Endothelial cell of umbilical vein (primary cell): ENCODE measurements around the gene SH3RF3.

Experiments used
- POLR2A ChIP-seq: IDR thresholded peaks from 2 replicates; pipeline ENCODE4 v1.6.1; 2012; ENCODE audit warnings: low read depth, mild to moderate bottlenecking, control low read depth, low read length
- TF ChIP-seq, protein P1 (sequence below), 2 donors: IDR thresholded peaks; 1 replicate in 1 of 2; 2 replicates in 1 of 2; pipeline ENCODE4 v1.5.1; 2011; ENCODE audit warnings: low read length in 2 of 2, mild to moderate bottlenecking in 2 of 2, moderate library complexity in 2 of 2, control low read depth in 1 of 2, inconsistent platforms in 1 of 2, low read depth in 1 of 2; ENCODE audit not compliant: insufficient read depth in 1 of 2; ENCODE audit errors: extremely low read depth in 1 of 2

GRCh38 chr2:109476641-109477441 lies 347.8 kb downstream of the SH3RF3 start:
- TF ChIP-seq, protein P1, sequence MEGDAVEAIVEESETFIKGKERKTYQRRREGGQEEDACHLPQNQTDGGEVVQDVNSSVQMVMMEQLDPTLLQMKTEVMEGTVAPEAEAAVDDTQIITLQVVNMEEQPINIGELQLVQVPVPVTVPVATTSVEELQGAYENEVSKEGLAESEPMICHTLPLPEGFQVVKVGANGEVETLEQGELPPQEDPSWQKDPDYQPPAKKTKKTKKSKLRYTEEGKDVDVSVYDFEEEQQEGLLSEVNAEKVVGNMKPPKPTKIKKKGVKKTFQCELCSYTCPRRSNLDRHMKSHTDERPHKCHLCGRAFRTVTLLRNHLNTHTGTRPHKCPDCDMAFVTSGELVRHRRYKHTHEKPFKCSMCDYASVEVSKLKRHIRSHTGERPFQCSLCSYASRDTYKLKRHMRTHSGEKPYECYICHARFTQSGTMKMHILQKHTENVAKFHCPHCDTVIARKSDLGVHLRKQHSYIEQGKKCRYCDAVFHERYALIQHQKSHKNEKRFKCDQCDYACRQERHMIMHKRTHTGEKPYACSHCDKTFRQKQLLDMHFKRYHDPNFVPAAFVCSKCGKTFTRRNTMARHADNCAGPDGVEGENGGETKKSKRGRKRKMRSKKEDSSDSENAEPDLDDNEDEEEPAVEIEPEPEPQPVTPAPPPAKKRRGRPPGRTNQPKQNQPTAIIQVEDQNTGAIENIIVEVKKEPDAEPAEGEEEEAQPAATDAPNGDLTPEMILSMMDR (IDR thresholded peaks at IDR 0.05; ENCODE audit: extremely low read depth in 1 of 2, insufficient read depth in 1 of 2, low read depth in 1 of 2, low read length in 2 of 2): no peak
- TF ChIP-seq POLR2A: no peak
